A549 (cell line): ENCODE data around the gene CT45A8. TPM values are rescaled to one million over a fixed set of nuclear protein-coding genes. Genes with fewer than 3 reads are reported as not detected.

Experiments used
- polyA plus RNA-seq, 4 experiments: library from polyadenylated mRNA; depleted of rRNA in 3 of 4; stranded (reverse); fragments of >200 nt; fragmentation: RNase III in 1 of 4; extraction: RNeasy Plus Mini Kit Qiagen cat#74134 plus additional on column Dnase treatment in 1 of 4; gene quantifications; 2 replicates in 3 of 4; 3 replicates in 1 of 4; pipeline ENCODE4 v1.2.3, GENCODE V29; 2011 to 2017

Gene CT45A8
- polyA plus RNA-seq, 2 of the 4 experiments (the other 2 are of a cell fraction), result not detected

Other genes starting within 250 kb of the CT45A8 start
- gene CT45A1, start 140.9 kb downstream of the CT45A8 start, polyA plus RNA-seq (2011; rRNA removed), result not detected in 2 replicates
- not detected in 3 replicates for gene CT45A1, start 140.9 kb downstream of the CT45A8 start, polyA plus RNA-seq (2017; fragmentation: RNase III; extraction: RNeasy Plus Mini Kit Qiagen cat#74134 plus additional on column Dnase treatment)
- 0.24 and 0.41 TPM in 2 replicates for gene CT45A3, start 86.3 kb downstream of the CT45A8 start, polyA plus RNA-seq (2011; rRNA removed)
- not detected in 3 replicates for gene CT45A3, start 86.3 kb downstream of the CT45A8 start, polyA plus RNA-seq (2017; fragmentation: RNase III; extraction: RNeasy Plus Mini Kit Qiagen cat#74134 plus additional on column Dnase treatment)
- gene CT45A5, start 69.0 kb downstream of the CT45A8 start, polyA plus RNA-seq (2011; rRNA removed), result 0.10 TPM in 1 of 2 replicates, not detected in the other
- gene CT45A5, start 69.0 kb downstream of the CT45A8 start, polyA plus RNA-seq (2017; fragmentation: RNase III; extraction: RNeasy Plus Mini Kit Qiagen cat#74134 plus additional on column Dnase treatment), result not detected in 3 replicates
- not detected in 2 replicates for gene CT45A6, start 51.8 kb downstream of the CT45A8 start, polyA plus RNA-seq (2011; rRNA removed)
- gene CT45A6, start 51.8 kb downstream of the CT45A8 start, polyA plus RNA-seq (2017; fragmentation: RNase III; extraction: RNeasy Plus Mini Kit Qiagen cat#74134 plus additional on column Dnase treatment), result not detected in 3 replicates
- not detected in 2 replicates for gene CT45A2, start 34.5 kb downstream of the CT45A8 start, polyA plus RNA-seq (2011; rRNA removed)
- gene CT45A2, start 34.5 kb downstream of the CT45A8 start, polyA plus RNA-seq (2017; fragmentation: RNase III; extraction: RNeasy Plus Mini Kit Qiagen cat#74134 plus additional on column Dnase treatment), result not detected in 3 replicates
- gene CT45A7, start 17.3 kb downstream of the CT45A8 start, polyA plus RNA-seq (2011; rRNA removed), result not detected in 2 replicates
- gene CT45A7, start 17.3 kb downstream of the CT45A8 start, polyA plus RNA-seq (2017; fragmentation: RNase III; extraction: RNeasy Plus Mini Kit Qiagen cat#74134 plus additional on column Dnase treatment), result not detected in 3 replicates
- gene CT45A9, start 17.3 kb upstream of the CT45A8 start, polyA plus RNA-seq (2011; rRNA removed), result not detected in 2 replicates
- gene CT45A9, start 17.3 kb upstream of the CT45A8 start, polyA plus RNA-seq (2017; fragmentation: RNase III; extraction: RNeasy Plus Mini Kit Qiagen cat#74134 plus additional on column Dnase treatment), result not detected in 3 replicates
- gene CT45A10, start 38.9 kb upstream of the CT45A8 start, polyA plus RNA-seq (2011; rRNA removed), result 0.16 and 0.22 TPM in 2 replicates
- gene CT45A10, start 38.9 kb upstream of the CT45A8 start, polyA plus RNA-seq (2017; fragmentation: RNase III; extraction: RNeasy Plus Mini Kit Qiagen cat#74134 plus additional on column Dnase treatment), result not detected in 3 replicates
- 0.06 and 0.09 TPM in 2 replicates for gene SAGE1, start 39.2 kb upstream of the CT45A8 start, polyA plus RNA-seq (2011; rRNA removed)
- 0.03 to 0.05 TPM (median 0.04 TPM) in 3 replicates for gene SAGE1, start 39.2 kb upstream of the CT45A8 start, polyA plus RNA-seq (2017; fragmentation: RNase III; extraction: RNeasy Plus Mini Kit Qiagen cat#74134 plus additional on column Dnase treatment)
- 26.1 and 35.6 TPM in 2 replicates for gene MMGT1, start 119.5 kb upstream of the CT45A8 start, polyA plus RNA-seq (2011; rRNA removed)
- 15.0 to 16.2 TPM (median 15.1 TPM) in 3 replicates for gene MMGT1, start 119.5 kb upstream of the CT45A8 start, polyA plus RNA-seq (2017; fragmentation: RNase III; extraction: RNeasy Plus Mini Kit Qiagen cat#74134 plus additional on column Dnase treatment)
- 14.5 and 15.6 TPM in 2 replicates for gene SLC9A6, start 130.9 kb upstream of the CT45A8 start, polyA plus RNA-seq (2011; rRNA removed)
- 10.4 to 12.2 TPM (median 12.1 TPM) in 3 replicates for gene SLC9A6, start 130.9 kb upstream of the CT45A8 start, polyA plus RNA-seq (2017; fragmentation: RNase III; extraction: RNeasy Plus Mini Kit Qiagen cat#74134 plus additional on column Dnase treatment)